ENCODE data around the gene ODR4. TPM values are rescaled to one million over a fixed set of nuclear protein-coding genes. Genes with fewer than 3 reads are reported as not detected.

The ODR4 gene
- total RNA-seq, 4 donors from 2014 or later = 9.6 to 16.8 (median 12.2) TPM

GRCh38 chr1:186465946-186466345 lies 90.3 kb downstream of the ODR4 start:
- Histone ChIP-seq H3K4me3 (no peak overlapping the region), H3K9me3 (no peaks in the 10 kb centered on the region), H3K27me3 (no peaks in the 10 kb centered on the region), H3K4me1 (no peaks in the 10 kb centered on the region), H3K36me3 (no peaks in the 10 kb centered on the region), H3K27ac (no peak overlapping the region)
- 55 to 78% methylated on average over 2 of the region's 2 CpGs for WGBS, 2 donors
- DNase-seq = no peak
- intact Hi-C loops (cut with DNase I) = no loop called here
- TF ChIP-seq, protein P1, sequence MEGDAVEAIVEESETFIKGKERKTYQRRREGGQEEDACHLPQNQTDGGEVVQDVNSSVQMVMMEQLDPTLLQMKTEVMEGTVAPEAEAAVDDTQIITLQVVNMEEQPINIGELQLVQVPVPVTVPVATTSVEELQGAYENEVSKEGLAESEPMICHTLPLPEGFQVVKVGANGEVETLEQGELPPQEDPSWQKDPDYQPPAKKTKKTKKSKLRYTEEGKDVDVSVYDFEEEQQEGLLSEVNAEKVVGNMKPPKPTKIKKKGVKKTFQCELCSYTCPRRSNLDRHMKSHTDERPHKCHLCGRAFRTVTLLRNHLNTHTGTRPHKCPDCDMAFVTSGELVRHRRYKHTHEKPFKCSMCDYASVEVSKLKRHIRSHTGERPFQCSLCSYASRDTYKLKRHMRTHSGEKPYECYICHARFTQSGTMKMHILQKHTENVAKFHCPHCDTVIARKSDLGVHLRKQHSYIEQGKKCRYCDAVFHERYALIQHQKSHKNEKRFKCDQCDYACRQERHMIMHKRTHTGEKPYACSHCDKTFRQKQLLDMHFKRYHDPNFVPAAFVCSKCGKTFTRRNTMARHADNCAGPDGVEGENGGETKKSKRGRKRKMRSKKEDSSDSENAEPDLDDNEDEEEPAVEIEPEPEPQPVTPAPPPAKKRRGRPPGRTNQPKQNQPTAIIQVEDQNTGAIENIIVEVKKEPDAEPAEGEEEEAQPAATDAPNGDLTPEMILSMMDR (IDR thresholded peaks at IDR 0.05) = no peak
- no peak for TF ChIP-seq POLR2A (IDR thresholded peaks at IDR 0.05)

Other genes with a start within 250 kb of the ODR4 start
- gene PRG4, start 79.6 kb upstream of the ODR4 start, total RNA-seq = under 1 TPM in 1 of 4 donors, not detected in 3; under 0.01 TPM
- gene TPR, start 585 bp upstream of the ODR4 start, total RNA-seq = 10 to 100 TPM; 47.3 to 81.3 (median 49.6) TPM
- not detected for gene PDC, start 85.3 kb downstream of the ODR4 start, total RNA-seq

Measured in esophagus squamous epithelium (tissue), 5 donors.